GM21447 (cell line): ENCODE results near the gene SORCS2.

Experiments used
- ATAC-seq: cut with Tn5 transposase; IDR thresholded peaks from one replicate; pipeline ENCODE4 v1.9.1; 2021; ENCODE audit not compliant: unreplicated experiment

Gene SORCS2

GRCh38 chr4:7516096-7516772 lies 323.9 kb downstream of the SORCS2 start:
- ATAC-seq, result no peak

DNA sequence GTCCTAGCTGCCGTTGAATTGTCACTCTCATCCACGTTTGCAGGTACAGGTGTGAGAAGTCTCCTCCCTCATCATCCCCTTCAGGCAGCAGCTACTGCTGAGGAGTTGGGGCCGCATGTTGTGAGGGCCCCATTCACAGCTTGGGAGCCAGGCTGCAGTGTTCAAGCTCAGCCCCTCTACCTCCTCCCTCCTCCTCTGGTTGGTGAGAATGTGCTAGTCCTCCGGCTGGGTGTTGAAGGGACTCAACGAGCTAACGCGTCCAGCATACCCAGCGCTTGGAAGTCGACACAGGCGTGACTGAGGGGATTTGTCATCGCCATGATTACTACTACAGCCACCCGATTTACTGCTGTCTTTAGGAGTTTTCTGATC lies 324.4 kb downstream of the SORCS2 start:
- ATAC-seq, result no peak

DNA sequence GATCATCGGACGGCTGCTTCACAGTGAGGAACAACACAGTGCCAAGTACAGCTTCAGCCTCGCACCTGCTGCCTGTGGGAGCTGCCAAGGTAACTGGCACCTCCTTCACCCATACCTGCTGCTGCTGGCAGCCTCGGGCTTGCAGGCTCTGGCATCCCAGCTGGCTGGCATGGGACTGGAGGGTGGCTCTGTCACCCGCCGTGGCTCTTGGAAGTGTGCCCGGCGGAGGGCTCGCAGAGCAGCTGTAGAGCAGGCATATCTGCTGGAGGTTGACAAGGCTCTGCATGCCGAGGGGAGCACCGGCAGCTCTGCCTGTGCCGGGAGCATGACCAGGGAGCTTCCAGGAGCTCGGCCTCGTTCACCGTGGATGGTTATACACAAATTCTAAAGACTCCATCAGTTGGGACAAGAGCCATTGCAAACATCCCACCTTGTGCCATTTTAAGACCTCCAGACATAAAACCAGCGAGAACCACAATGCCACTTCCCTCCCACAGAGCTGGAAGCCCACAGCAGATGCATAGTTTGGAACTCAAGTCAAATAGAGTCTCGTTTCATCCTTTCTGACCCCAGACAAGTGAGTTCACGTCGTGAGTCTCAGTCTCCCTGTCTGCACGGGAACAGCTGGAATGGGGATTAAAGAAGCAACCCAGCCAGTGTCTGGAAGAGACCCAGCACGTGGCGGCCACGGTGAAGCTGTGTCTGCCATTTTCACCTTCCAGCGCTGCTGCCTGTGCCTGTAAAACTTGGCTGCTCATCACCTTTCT lies 326.7 kb downstream of the SORCS2 start:
- ATAC-seq, result no peak

- ATAC-seq, result no peak
Observed at GRCh38 chr4:7519638-7520376, 327.5 kb downstream of the SORCS2 start.

GRCh38 chr4:7521666-7522065 lies 329.3 kb downstream of the SORCS2 start:
- ATAC-seq, result no peak

GRCh38 chr4:7522452-7523220 lies 330.3 kb downstream of the SORCS2 start:
- no peak for ATAC-seq

DNA sequence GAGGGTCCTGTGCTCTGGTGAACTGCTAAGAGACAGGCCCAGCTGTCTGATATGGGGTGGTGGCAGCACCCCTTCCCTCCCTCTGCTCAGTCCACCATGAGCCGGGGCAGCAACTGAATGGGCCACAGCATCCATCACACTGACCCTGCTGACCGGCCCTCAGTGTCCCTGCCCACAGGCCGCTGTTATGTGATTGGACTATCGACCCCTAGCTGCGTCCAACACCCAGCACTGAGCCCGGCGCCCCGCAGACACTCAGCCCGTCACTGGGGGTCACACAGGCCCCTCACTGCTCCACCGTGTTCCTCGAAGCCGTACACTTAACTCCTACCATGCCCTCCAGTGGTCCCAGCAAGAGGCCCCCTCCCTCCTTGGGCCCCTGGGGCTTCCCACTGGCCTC lies 331.2 kb downstream of the SORCS2 start:
- no peak for ATAC-seq

- ATAC-seq, result no peak
Observed at GRCh38 chr4:7524064-7524682, 331.8 kb downstream of the SORCS2 start.

DNA sequence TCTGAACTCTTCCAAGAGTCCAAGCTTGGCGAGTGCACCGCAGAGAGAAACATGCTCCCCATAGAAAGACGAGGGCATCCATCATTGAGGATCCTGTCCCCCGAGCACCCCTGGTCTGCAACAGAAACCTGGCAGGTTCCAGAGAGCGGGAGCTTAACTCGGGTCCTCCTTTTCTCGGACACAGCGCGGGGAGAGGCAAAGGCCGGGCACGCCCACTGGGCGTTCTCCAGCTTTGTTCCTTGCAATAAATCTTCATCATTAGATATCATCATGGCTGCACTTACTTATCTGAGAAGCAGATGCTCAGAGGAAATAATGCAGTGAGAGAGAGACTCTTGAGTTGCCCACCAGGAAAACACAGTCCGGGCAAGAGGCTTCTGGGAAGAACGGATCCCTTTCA lies 332.5 kb downstream of the SORCS2 start:
- ATAC-seq, result no peak

DNA sequence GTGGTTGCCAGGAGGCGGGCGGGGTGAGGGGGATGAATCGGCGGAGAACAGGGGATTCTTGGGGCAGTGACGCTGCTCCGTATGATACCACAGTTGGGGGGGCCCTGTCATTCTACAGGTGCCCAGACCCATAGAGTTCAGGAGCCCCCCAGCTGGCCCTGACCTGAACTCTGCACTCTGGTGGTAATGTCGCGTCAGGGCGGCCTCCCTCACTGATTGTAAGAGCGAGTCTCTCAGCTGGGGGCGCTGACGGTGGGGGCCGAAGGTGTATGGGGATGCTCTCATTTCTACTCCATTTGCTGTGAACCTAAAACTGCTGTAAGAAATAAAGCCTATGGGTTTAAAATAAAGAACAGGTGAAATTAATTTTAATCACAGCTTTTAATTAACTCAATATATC lies 334.2 kb downstream of the SORCS2 start:
- ATAC-seq, result no peak

- no peak for ATAC-seq
Observed at GRCh38 chr4:7526929-7527535, 334.7 kb downstream of the SORCS2 start.

GRCh38 chr4:7529368-7530080 lies 337.2 kb downstream of the SORCS2 start:
- ATAC-seq, result no peak

- ATAC-seq, result no peak
Observed at GRCh38 chr4:7530082-7530481, 337.7 kb downstream of the SORCS2 start.

DNA sequence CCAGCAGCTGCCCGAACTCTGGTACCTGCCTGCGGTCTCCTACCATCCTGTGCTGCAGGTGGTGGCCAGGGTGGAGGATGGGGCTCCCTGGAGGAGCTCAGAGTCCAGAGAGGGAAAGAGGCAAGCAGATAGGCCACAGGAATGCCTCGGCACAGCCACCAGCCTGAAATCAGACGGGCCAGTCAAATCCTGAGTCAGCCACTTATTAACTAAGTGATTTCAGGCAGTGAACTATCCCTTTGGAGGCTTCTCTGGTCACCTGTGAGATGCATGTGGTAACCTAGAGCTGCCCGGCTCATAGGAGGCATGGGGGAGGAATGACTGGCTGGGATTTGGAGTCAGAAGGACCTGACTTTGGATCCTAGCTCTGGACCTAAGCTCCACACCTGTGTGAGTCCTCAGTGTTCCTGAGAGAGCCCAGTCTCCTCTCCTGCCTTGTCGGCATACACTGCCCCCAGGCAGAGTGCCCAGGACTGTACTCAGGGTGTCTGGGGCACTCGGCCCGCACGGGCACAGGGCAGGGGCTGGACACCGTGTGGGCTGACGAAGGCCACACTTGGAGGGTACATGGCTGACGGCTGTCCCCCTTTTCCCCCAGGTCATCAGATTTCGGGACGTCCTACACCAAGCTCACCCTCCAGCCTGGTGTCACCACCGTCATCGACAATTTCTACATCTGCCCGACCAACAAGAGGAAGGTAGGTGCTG lies 338.7 kb downstream of the SORCS2 start:
- no peak for ATAC-seq

DNA sequence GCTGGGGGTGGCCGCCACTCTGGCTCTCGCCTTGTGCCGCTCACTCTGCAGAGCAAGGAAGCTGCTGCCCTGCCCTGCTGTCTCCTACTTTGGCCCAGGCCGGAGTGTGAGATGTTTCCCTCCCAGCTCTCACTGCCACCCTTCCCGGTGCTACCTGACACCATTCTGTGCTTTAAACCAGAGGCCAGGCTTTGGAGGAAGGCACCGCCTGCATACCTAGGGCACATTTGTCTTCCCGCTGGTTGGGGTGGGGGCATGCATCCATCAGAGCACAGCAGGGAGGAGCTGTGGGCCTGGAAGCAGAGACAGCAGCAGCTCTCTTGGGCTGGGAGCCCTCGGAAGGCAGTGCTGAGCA lies 339.3 kb downstream of the SORCS2 start:
- ATAC-seq, result no peak

GRCh38 chr4:7532043-7532442 lies 339.7 kb downstream of the SORCS2 start:
- no peak for ATAC-seq

DNA sequence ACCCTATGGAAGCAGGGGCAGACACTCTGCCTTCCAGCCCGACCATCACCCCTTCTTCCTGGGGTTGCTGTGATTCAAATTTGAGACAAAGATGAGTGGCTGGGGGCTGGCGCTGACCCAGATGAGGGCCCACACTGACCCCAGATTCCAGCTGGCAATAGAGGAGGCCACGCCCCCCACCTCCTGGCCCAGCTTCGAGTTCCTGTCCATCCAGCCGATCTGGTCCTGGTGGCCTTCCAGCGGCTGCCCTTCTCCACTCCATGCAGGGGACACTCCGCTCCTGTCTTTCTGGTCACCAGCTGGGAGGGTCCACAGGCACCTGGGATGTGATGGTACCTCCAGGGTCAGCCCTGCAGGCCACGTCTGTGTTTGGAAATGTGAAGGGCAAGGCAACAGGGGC lies 340.9 kb downstream of the SORCS2 start:
- ATAC-seq, result no peak

- no peak for ATAC-seq
Observed at GRCh38 chr4:7535094-7535493, 342.8 kb downstream of the SORCS2 start.

DNA sequence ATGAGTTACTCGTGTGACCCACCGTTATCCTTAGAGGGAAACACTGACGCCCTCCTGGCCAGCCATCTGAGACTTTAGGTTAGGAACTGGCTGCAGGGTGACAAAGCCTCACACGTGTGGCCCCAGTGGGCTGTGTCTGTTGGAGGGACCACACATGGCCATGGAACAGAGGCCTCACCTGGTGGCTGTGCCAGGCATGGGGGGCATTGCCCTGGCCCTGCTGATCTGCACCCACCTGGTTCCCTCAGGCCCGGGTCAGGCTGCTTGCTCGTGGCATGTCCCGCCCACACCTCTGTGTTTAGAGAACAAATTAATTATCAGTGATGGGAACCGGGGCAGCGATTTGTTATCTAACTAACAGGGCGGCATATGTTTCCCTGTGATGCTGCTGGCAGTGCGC lies 343.3 kb downstream of the SORCS2 start:
- no peak for ATAC-seq
